Activated T-cell treated with anti-CD3 and anti-CD28 coated beads, Interleukin-2, amount 50 U/mL, for 1 hour (primary cell): ENCODE results near the gene DYNC1I1.

Source experiments
- DNase-seq: peaks from one replicate; pipeline ENCODE4 v3.0.0-alpha.2; 2020

The DYNC1I1 gene

DNA sequence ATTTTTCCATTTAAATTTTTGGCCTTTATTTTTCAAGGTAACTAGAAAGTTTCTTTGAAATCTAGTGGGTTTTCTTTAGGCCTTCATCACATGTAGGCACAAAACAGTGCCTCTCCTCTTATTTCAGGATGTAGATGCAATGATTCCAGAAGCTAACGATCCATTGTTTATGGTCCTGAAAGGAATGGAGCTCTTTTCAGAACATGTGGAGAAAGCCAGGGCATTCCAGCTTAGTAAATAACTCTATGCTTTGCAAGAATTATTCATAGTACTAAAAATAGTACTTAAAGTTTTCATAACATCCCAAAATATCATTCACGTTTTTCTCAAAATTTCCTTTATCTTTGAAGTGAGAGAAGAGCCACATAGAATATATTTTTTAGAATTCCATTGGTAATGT lies 91.3 kb downstream of the DYNC1I1 start:
- DNase-seq = no peak

- DNase-seq = no peak
These were observed 93.5 kb downstream of the DYNC1I1 start for GRCh38 chr7:95865716-95866371.

GRCh38 chr7:95867309-95867708 lies 95.0 kb downstream of the DYNC1I1 start:
- no peak for DNase-seq

DNA sequence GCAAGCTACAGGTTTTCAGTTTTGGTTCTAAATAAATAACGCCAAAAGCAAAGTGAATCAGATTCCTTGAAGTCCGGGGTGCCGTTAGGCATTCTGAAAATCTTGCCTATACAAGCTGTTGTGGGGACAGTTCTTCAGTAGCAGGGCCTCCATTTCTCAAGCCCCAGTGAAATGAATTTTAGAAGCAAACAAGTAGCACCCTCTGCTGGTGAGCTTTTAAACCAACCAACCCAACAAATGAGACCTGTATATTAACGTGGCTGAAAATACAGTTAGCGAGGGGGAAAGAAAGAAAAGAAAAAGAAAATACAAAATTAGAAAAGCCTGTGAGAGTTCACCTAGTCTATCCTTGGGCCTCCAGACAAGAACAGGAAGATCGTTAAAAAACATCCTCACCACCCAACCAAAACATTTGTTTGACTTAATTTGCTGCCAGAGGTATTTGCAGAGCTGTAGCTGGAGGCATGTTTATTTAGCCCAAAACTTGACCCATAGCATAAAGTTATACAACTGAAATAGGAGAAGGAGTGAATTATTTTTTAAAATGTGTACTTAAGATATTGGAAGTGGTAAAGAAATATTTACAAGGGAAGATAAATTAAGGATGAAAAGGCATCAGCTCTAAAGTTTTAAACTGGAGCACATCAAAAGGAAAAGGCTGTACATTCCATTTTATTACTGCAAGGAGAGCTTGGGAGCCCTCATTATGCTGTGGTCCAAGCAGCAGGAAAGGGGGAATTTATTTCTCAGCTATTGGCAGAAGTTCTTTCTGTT lies 98.9 kb downstream of the DYNC1I1 start:
- no peak for DNase-seq

DNA sequence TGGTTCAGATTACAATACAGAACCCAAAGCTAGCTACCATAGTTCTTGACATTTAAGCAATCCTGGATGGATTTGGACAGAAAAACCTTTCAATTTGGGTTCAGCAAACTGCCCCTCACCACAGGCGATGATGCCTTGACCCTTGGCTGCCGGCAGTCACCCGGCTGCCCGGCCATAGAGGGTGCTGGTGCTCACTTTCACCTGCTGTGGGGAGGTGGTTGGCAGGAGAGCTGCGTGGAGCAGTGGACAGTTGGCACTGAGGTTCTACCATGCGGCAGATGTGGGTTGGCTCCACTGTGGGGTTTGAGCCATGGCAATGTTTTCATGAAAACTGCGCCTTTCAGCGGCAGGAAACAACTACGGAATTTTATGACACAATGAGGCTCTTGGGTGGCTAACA lies 99.5 kb downstream of the DYNC1I1 start:
- no peak for DNase-seq

GRCh38 chr7:95874129-95874528 lies 101.8 kb downstream of the DYNC1I1 start:
- DNase-seq = no peak

GRCh38 chr7:95874541-95875265 lies 102.3 kb downstream of the DYNC1I1 start:
- DNase-seq = no peak

DNA sequence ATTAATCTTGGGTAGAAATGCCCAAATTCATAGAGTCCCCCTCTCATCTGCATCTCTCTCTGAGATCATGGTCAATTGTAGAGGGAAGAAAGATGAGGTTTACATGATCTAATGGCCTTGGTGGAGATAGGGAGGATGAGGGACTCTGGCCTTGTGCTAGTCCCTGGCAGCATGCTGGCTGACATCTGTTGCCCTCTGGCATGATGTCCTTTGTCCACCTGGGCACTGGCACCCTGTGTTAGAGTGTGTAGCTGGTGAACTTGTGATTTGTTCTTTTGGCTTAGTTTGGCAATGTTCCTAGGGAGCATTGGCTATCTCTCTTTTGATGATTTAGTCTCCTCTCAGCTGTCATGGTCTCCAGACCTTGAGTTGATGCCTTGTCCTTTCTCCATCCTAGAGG lies 103.2 kb downstream of the DYNC1I1 start:
- no peak for DNase-seq

DNA sequence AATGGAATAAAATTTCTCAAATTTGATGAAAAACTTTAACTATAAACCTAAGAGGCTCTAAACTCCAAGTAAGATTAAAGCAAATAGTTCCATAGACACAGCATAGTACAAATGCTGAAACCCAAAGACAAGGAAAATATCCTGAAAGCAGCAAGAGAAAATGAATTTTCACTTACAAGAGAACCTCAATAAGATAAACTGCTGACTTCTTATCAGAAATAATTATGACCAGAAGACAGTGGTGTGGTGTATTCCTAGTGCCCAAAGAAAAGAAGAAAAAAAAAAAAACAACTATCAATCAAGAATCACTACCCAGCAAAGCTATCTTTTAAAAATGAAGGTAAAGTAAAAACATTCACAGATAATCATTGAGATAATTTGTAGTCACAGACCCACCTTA lies 106.3 kb downstream of the DYNC1I1 start:
- no peak for DNase-seq

- DNase-seq = no peak
These were observed 109.2 kb downstream of the DYNC1I1 start for GRCh38 chr7:95881597-95881996.

DNA sequence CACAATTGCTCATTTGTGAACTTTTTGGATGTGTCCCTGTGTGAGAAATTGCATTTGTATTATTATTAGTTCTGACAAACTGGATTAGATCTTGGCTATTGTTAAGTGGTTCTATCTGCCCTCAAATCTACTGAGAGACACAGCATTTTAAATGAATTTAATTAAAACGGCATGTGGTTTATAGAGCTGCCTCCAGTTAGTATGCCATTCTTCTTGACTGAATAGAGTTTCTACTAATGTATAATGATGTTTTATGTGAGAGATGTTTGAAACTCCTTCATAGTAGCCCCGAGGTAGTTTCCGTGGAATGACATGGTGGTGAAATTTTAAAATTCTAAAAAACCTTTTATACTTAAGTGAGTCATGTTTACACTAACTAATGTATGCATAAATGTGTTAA lies 110.9 kb downstream of the DYNC1I1 start:
- no peak for DNase-seq

DNA sequence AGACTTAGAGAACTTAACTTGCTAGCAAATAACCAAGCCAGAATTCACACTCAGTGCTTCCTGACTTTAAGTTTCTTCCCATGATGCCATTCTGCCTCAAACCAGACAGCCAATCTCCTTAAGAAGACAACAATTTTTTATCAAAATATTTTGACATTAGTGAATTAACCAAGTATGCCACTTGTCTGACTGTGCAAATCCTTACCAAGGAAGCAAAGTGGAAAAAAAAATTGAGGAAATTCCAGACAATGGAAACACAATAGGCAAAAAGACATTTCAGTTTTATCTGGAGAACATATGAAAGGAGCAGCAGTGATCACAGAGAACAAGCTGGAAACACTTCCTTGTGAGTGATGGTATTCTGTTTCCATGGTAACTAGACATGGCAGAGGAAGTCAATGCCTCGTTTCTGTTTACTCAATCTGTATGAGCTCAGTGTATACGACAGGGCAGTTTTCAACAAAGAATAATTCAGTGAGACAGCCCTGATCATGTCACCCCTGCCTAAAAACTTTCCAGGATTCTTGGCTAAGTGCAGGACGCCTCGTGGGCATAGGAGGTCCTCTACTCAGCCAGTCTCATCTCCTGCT lies 114.2 kb downstream of the DYNC1I1 start:
- no peak for DNase-seq

DNA sequence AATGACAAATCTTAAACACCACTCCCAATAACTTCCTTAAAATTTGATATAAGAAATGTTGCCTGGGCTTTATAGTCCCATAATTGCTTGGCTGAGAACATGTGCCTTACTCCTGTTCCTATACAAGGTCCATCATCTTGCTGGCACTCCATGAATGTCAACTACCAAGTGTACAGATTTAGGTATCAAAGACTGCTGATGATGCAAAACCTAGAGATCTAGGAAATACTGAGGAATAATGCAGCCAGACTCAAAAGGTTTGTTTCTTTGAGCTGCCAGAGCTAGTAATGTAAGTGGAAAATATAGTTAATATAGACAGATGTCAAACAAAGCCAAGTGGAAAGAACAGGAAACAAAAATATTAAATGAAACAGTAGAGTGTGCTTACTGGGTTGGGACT lies 121.1 kb downstream of the DYNC1I1 start:
- DNase-seq = no peak

- DNase-seq = no peak
These were observed 125.3 kb downstream of the DYNC1I1 start for GRCh38 chr7:95897557-95898251.

GRCh38 chr7:95899919-95900513 lies 127.7 kb downstream of the DYNC1I1 start:
- no peak for DNase-seq

GRCh38 chr7:95901006-95901405 lies 128.7 kb downstream of the DYNC1I1 start:
- DNase-seq = no peak

GRCh38 chr7:95904099-95904498 lies 131.7 kb downstream of the DYNC1I1 start:
- DNase-seq = no peak

DNA sequence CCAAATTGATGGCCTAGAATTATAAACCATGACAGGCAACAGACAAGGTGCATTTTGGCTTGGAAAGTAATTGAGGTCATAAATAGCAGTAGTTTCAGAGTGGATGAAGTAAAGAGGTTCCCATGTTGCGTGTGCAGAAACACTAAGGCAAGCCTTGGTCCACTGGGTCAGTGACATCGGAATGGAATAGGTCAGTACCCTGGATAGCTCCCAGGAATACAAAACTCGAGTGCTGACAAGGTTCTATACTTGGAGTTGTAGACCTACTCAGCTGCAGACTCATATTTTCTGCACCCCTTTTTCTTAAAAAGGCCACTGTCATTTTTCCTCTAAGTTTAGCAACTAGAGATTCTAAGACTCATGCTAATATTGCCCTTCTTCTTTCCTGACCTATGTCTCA lies 132.8 kb downstream of the DYNC1I1 start:
- no peak for DNase-seq

DNA sequence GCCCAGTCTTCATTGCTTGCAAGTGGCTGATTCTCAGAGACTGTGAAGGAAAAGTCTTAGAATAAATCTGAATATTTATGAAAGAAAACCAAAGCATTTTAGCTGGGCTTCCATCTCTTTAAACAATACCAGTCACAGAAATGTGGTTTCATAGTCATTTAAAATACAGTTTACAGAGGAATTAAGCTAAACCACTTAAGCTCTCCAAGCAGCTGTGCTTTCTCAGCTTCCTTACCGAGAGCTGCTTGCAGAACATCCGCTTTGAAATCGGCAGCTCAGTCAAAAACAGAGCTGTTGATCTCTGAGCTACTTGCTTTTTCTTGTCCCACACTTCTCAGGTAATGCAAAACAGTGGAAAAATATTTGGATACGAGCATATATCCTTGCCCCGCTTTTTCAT lies 134.5 kb downstream of the DYNC1I1 start:
- DNase-seq = no peak

DNA sequence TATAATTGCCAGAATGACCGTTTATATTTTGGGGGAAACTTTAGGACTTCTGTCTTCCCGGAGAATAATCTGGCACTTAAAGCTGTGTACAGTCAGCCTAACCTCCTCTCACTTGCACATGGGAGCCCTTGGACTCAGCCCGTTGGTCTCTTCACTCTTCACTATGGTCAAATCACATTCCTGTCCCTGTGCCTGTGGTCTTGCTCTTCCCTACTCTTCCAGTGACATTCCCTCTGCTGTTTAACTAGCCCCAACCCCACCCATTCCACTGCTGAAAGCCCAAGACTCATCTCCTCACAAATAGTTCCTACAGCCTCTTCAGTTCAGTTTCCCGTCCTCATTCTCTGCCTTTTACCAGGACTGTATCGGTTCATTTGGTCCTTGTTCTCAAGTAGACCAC lies 135.0 kb downstream of the DYNC1I1 start:
- no peak for DNase-seq

DNA sequence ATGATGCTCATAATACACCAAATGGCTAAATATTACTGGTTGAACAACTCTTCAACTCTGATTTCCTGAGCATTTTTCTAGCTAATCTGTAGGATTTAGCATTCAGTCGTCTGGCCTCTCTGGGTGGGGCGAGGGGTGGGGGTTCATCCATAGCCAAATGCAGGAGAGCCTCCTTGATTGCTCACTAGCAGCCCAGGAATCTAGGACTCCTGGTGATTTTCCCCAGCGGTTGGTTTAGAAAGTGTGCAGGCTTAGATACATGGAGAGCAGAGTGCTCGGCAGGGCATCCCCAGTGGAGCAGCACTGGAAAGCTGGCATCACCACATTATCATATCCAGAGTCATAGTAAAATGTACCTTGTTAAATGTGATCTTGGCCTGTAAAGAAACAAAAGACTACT lies 136.1 kb downstream of the DYNC1I1 start:
- DNase-seq = no peak

DNA sequence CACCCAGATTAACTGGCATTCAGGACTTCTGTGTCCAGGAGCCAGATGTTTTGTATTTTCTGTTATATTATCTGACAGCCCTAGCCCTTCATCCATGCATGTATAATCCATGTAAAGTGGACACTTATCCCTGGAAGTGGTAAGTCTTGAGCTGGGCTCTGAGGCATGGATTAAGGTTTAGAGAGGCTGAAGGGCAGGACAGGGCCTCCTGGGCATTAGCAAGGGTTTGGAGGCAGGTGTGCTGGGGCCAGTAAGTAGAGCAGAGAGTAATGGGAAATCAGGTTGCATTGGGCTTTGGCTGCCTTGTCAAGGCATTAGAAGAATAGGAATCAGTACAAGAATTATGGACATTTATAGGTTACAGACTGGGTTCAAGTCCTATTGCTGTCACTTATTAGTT lies 138.0 kb downstream of the DYNC1I1 start:
- no peak for DNase-seq

DNA sequence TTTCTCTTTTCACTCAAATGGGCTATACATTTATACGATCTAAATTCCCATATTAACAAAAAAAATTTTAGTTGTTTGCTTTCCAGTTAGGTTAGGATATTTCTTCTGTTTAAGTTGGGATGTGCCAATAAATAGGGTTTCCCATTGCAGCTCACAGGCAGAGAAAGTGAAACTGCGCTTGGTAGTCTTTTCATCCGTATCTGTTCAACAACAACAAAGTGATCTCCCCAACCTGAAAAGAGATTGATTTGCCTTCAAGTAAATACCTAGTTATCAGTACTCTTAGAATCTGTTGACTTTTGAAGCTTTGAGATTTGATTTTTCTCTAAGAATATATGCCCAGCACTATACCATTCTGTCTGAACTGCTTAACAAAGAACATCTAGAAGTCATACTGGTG lies 143.4 kb downstream of the DYNC1I1 start:
- no peak for DNase-seq
